Measurements from ENCODE around the gene BNC2.

The BNC2 gene

DNA sequence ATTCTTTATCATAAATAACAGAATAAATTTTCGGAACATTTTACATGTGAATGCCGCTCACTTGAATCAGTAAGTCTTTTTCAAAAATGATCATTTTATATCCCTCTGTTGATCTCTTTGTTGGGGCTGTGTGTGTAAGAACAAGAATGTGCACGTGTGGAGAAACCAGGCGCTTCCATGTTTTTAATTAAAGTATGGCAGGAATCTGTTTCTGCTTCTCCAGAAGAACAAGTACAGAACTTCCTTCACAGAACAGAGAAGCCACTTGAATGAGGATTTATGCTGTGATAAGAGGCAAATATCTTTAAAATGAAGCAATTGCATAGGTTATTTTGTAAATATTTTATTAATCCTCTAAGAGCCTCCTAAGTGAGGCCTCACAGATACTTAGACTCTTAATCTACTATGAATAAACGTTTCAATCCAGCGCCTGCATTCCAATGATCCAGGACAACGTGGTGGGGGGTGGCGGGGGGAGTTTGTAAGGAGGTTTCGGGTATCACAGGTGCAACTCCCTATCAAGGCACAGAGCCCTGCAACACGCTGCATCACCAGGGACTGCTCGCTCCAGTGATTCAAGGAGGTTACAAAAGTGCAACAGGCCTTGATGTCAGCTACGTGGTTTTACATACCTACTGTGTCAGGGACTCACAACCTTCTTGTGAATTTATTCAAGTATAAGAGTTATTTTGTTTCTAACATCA lies 409.2 kb downstream of the BNC2 start:
- H3K27ac Mint-ChIP-seq: no peak overlapping the region
- no peaks in the 10 kb centered on the region for H3K27me3 Mint-ChIP-seq
- no peaks in the 10 kb centered on the region for H3K36me3 Mint-ChIP-seq (ENCODE audit: low read depth)
- H3K4me3 Mint-ChIP-seq: no peak overlapping the region
- H3K4me1 Mint-ChIP-seq (ENCODE audit: low read depth): no peaks in the 10 kb centered on the region
- H3K9me3 Mint-ChIP-seq: peaks cover 7% of the 10 kb centered on the region

DNA sequence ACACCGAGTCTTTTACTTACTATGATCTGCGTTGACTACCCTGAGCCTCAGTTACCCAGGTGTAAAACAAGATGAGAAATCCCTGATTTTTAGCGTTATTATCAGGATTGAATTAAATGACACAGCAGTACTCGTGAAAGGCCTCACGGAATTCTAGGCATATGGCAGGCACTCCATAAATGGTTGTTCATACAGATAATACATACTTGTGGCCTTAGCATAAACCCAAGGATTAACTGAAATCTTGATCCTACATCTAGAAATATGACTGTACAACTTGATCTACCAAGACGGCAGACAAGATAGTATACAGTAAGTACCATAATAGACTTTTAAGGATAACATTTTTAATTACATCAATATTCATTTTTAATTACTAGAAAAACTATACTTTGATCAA lies 409.8 kb downstream of the BNC2 start:
- Mint-ChIP-seq H3K4me1 (ENCODE audit: low read depth) (no peaks in the 10 kb centered on the region), H3K4me3 (no peak overlapping the region), H3K27ac (no peak overlapping the region), H3K27me3 (no peaks in the 10 kb centered on the region), H3K9me3 (peaks cover 7% of the 10 kb centered on the region), H3K36me3 (ENCODE audit: low read depth) (no peaks in the 10 kb centered on the region)

DNA sequence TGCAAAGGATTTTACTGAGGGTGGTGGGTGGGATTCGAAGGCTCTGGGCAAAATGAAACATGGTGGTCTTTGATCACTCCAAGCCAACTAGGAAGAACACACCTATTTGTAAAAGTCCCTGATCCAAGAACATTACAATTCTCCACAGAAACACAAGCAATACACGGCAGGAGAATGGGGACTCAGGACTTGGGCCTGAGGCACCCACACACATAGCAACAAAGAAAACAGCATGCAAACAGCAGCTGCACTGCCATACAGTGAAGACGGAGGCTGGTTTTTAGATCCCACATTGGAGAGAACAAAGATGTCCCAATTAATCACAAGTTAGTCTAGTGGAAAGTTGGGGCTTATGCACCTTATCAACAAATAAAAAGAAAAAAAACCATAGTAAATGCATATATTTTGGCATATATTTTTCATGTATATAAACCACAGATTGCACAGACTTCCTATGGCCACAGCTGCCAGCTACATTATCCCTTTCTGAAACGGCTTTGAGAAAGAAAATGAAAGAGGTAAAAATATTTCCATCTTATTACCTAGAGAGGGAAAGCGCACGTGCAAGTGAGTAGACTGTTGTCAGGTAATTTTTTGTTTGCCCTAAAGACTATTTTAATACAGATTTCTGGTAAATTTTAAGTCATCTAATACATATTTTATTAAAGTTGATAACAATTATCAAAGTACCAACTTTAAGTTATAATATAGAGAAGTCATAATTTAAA lies 410.9 kb downstream of the BNC2 start:
- H3K4me1 Mint-ChIP-seq (ENCODE audit: low read depth): no peaks in the 10 kb centered on the region

DNA sequence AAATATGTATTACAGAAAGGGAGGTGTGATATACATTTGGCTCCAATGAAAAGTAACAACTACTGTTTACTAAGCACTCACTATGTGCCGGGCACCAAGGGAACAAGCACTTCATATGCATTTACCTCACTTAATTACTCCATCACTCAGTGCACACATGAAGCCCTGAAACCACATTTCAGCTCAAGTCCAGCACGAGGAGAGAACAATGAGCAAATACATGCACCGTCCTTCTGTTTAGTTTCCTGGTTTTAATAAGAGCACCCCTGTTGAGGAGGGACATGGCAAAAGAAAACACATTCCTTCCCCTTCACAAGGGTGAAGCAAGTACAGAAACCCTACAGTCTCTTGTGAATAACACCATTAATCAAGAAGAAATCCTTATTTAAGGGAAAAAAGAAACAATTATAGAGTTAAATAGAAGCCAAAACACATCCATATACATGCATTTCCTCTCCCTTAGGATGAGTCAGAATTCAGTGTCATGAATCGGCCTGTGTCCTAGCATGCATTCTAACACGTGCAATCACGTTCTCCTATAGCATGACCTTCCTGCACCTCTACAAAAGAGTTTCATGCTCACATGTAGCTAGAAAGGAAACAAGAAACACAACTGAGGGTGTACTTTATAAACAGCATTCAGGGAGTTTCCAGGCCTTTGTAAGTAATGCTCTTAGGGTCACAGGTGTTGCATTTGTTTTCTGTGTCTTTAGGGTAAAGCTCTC lies 411.6 kb downstream of the BNC2 start:
- Mint-ChIP-seq H3K36me3 (ENCODE audit: low read depth) (no peaks in the 10 kb centered on the region), H3K4me3 (no peak overlapping the region), H3K27ac (no peak overlapping the region)

More for the DNA sequence above, 410.9 kb downstream of the BNC2 start:
- Mint-ChIP-seq H3K27ac (no peak overlapping the region), H3K36me3 (ENCODE audit: low read depth) (no peaks in the 10 kb centered on the region), H3K4me3 (no peak overlapping the region), H3K9me3 (peaks cover 3% of the 10 kb centered on the region), H3K27me3 (no peaks in the 10 kb centered on the region)

DNA sequence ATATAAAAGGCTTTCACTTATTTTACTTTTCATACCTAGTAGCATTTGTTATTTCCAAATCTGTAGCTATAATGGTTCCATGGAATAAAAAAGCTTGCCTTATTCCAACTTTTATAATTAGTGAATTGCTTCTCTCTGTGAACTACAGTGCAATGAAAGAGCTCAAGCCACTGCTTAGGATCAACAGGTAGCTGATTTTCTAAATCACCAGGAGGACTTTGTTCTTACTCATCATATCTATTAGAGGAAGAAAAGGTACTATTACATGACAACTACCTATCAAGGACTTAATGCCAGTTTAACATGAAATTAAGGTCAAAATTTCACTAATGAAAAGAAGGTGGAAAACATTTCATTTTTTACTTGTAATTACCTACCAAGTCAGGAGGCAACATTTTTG lies 414.6 kb downstream of the BNC2 start:
- Mint-ChIP-seq H3K27me3 (no peaks in the 10 kb centered on the region), H3K36me3 (ENCODE audit: low read depth) (no peaks in the 10 kb centered on the region), H3K4me1 (ENCODE audit: low read depth) (no peaks in the 10 kb centered on the region), H3K9me3 (peaks cover 3% of the 10 kb centered on the region), H3K27ac (no peak overlapping the region), H3K4me3 (no peak overlapping the region)

More for the DNA sequence above, 411.6 kb downstream of the BNC2 start:
- Mint-ChIP-seq H3K4me1 (ENCODE audit: low read depth) (no peaks in the 10 kb centered on the region), H3K9me3 (peaks cover 3% of the 10 kb centered on the region), H3K27me3 (no peaks in the 10 kb centered on the region)

DNA sequence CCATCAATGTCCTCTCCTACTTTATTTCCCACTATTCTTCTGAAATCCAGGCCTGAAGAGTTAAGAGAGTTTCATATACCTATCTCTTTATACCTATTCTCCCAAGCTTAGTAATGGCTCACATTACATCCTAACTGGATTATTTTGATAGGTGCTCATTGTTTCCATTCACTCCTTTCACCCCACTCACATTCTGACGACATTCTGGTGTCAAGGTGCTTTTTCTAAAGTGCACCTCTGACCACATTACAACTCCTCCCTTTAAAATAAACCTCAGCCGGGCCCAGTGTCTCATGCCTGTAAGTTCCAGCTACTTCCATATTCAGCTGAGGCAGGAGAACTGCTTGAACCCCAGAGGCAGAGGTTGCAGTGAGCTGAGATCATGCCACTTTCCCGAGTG lies 417.1 kb downstream of the BNC2 start:
- no peaks in the 10 kb centered on the region for H3K4me1 Mint-ChIP-seq (ENCODE audit: low read depth)
- peaks cover 3% of the 10 kb centered on the region for H3K9me3 Mint-ChIP-seq
- no peak overlapping the region for H3K27ac Mint-ChIP-seq
- H3K27me3 Mint-ChIP-seq: no peaks in the 10 kb centered on the region
- H3K36me3 Mint-ChIP-seq (ENCODE audit: low read depth): no peaks in the 10 kb centered on the region
- no peak overlapping the region for H3K4me3 Mint-ChIP-seq

DNA sequence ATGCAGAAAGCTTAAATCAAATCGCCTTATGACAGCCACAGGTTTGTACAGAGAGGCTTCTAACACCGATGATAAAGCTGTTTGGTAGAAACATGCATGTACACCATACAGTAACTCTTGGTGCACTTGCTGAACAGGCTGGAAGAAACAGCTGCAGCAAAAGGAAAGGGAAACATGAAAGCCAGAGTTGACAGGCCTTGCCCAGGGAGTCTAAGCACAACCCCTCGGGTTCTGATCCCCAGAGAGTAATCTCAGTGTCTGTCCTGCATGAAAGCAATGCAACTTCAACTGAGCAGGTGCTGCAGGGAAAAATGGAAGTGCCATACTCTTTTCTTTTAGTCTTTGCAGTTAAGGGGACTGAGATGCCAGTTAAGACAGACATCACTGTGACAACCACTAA lies 419.9 kb downstream of the BNC2 start:
- Mint-ChIP-seq H3K36me3 (ENCODE audit: low read depth) (no peaks in the 10 kb centered on the region), H3K4me1 (ENCODE audit: low read depth) (no peaks in the 10 kb centered on the region), H3K27ac (no peak overlapping the region), H3K4me3 (no peak overlapping the region), H3K9me3 (no peaks in the 10 kb centered on the region), H3K27me3 (no peaks in the 10 kb centered on the region)

DNA sequence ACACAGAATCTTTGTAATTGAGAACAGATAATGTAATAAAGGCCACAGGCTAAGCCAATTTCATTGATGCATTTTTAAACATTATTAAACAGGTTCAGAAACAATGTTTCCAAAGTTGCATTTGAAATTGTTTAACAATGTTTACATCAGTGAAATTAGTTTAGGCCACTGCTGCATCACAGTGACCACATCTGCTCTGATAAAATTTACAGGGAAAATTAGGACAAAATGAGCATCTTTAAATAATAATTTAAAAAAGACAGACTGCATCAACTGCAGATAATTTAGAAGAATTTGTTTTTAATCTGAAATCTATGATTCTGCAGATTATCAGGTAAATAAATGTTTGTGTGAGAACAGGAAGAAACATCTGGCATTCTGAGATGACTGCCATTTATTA lies 420.4 kb downstream of the BNC2 start:
- Mint-ChIP-seq H3K27me3 (no peaks in the 10 kb centered on the region), H3K36me3 (ENCODE audit: low read depth) (no peaks in the 10 kb centered on the region), H3K4me3 (no peak overlapping the region), H3K27ac (no peak overlapping the region), H3K4me1 (ENCODE audit: low read depth) (no peaks in the 10 kb centered on the region), H3K9me3 (no peaks in the 10 kb centered on the region)

DNA sequence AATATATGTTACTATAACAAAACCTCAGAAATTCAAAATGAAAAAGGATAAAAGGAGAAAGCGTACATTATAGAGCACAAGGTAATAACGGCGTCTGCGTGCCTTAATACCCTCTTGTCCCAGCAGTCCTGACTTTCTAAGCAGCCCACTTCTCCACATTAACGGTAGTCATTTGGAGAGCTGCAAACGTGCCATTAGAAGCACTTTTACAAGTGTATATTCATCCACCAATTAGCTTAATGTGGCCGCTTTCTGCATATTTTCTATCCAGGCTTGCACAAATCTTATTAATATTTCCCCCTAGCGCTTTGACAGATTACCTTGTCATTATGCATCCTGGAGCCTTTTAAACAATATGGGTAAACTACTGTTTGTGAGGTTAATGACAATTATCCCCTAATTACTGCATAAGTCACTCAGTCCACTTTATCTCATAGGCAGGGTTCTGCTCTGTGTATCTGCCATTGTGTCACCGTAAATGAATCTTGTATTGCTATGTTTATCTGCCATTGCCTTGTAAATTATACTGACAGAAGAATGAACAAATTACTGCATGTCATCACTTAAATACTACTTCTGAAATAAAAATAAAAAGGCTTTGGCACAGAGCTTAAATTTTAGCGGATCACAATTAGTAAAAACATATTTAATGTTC lies 421.3 kb downstream of the BNC2 start:
- H3K4me1 Mint-ChIP-seq (ENCODE audit: low read depth): no peaks in the 10 kb centered on the region
- H3K27me3 Mint-ChIP-seq: no peaks in the 10 kb centered on the region
- no peaks in the 10 kb centered on the region for H3K36me3 Mint-ChIP-seq (ENCODE audit: low read depth)
- no peak overlapping the region for H3K27ac Mint-ChIP-seq
- H3K9me3 Mint-ChIP-seq: no peaks in the 10 kb centered on the region
- H3K4me3 Mint-ChIP-seq: no peak overlapping the region

DNA sequence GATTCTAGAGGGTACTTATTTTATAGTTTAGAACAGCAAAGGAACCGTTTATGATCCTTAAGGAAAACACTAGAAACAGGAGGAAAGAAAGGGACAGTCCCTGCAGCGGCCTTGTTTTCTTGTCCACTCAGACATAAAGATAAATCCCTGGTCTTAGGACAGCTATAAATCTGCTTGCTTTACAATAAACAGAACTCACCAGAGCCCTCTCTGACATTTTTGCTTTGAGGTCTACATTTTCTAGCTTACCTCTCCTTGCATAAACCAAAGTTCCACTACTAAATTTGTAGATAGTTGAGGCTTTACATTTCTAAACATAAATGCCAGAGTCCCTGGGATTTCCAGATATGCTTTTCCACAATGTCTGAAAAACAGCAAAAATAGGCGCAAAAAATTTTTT lies 422.5 kb downstream of the BNC2 start:
- no peaks in the 10 kb centered on the region for H3K36me3 Mint-ChIP-seq (ENCODE audit: low read depth)
- no peaks in the 10 kb centered on the region for H3K9me3 Mint-ChIP-seq
- no peak overlapping the region for H3K4me3 Mint-ChIP-seq
- H3K27ac Mint-ChIP-seq: no peak overlapping the region
- no peaks in the 10 kb centered on the region for H3K4me1 Mint-ChIP-seq (ENCODE audit: low read depth)
- H3K27me3 Mint-ChIP-seq: peaks cover 3% of the 10 kb centered on the region

DNA sequence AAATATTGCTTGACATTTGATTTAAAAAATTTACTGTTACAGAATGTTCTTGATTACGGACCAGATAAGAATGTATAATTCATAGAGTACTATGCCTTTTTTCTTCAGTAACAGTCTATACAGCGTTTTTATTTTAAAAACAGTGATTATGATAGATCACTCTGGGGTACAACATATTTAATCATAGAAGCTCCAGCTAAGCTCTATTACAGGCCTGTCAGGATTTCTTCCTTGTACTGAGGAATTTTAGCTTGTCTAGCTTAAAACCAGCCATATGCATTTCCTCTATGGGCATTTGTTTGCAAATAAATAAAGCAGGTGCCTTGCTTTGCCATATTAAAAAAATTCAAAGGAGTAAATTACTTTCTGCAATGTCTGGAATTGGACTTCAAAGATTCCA lies 423.8 kb downstream of the BNC2 start:
- no peaks in the 10 kb centered on the region for H3K36me3 Mint-ChIP-seq (ENCODE audit: low read depth)
- H3K9me3 Mint-ChIP-seq: no peaks in the 10 kb centered on the region
- no peaks in the 10 kb centered on the region for H3K4me1 Mint-ChIP-seq (ENCODE audit: low read depth)
- H3K27ac Mint-ChIP-seq: no peak overlapping the region
- H3K4me3 Mint-ChIP-seq: no peak overlapping the region
- peaks cover 3% of the 10 kb centered on the region for H3K27me3 Mint-ChIP-seq

DNA sequence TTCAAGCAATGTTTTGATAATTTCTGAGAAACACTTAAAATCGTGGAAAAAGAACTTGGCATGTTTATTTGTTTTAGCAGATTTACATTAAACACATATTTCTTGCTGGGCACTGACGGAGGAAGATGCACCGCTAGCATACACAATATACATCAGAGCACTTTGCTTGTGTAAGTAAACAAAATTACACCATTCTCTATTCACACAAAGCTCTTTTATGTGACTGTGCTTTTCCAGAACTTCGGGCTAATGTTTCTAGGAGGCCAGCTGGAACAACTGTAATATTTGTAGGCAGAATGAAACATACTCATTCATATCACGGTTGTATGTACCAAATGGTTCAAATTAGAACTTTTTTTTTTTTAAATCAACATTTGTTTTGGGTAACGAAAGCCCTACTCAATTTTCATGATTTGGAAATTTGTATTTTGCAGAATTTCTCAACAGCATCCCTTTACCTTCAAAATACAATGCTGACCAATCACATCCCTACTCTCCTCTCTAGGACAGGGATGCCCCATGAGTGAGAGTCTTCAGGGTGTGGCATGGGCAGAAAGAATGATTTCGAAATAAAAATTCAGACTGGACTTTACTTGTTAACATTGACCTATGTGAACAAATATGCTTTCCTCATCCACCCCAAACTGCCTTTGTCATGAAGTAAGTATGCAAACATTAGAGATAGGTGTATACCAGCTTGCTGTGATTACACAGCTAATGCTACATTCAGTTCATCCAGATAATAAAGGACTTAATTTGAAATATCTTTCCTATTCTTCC lies 425.1 kb downstream of the BNC2 start:
- Mint-ChIP-seq H3K27me3 (peaks cover 3% of the 10 kb centered on the region), H3K27ac (no peak overlapping the region), H3K36me3 (ENCODE audit: low read depth) (no peaks in the 10 kb centered on the region), H3K4me3 (no peak overlapping the region), H3K4me1 (ENCODE audit: low read depth) (no peaks in the 10 kb centered on the region), H3K9me3 (no peaks in the 10 kb centered on the region)

DNA sequence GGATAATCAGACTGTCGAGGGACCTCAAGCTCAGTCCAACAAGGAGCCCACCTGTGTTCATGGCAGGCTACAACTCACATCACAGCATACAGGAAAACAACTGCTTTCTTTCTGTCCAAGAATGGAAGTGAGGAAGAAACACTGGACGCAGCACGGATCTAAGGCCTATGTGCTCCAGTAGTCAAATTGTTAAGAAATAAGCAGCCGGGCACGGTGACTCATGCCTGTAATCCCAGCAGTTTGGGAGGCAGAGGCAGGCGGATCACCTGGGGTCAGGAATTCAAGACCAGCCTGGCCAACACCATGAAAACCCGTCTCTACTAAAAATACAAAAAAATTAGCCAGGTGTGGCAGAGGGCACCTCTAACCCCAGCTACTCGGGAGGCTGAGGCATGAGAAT lies 427.8 kb downstream of the BNC2 start:
- Mint-ChIP-seq H3K9me3 (no peaks in the 10 kb centered on the region), H3K27me3 (peaks cover 3% of the 10 kb centered on the region), H3K27ac (no peak overlapping the region), H3K36me3 (ENCODE audit: low read depth) (no peaks in the 10 kb centered on the region), H3K4me3 (no peak overlapping the region), H3K4me1 (ENCODE audit: low read depth) (no peaks in the 10 kb centered on the region)

DNA sequence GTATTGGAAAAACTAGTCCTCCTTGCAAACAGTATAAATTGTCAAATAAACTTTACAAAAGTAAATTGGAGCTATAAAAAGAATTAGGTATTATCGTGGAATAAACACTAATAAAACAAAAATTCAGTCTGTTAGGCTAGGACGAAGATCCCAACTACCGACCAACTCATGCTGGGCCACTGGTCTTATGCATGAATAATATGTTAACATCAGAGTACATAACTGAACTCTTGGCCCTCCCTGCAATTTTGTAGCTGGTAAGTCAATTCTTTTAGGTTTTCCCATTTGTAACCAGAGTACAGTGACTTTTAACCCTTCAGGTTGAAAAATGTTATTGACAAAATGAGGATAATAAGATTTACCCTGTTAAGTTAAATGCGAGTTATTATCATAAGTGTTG lies 428.7 kb downstream of the BNC2 start:
- Mint-ChIP-seq H3K4me1 (ENCODE audit: low read depth) (no peaks in the 10 kb centered on the region), H3K27me3 (peaks cover 3% of the 10 kb centered on the region), H3K9me3 (no peaks in the 10 kb centered on the region), H3K4me3 (no peak overlapping the region), H3K36me3 (ENCODE audit: low read depth) (no peaks in the 10 kb centered on the region), H3K27ac (no peak overlapping the region)
